H9 (cell line): ENCODE results near the gene SYCN. TPM values are rescaled to one million over a fixed set of nuclear protein-coding genes. Genes with fewer than 3 reads are reported as not detected.
A peak's percentile ranks its signal among the peaks of the same experiment; 100 is the strongest.

ENCODE experiments used
- DNase-seq: peaks from one replicate; pipeline ENCODE4 v3.0.0-alpha.2; 2017
- H2AFZ ChIP-seq: one replicate; pipeline ENCODE4 v1.6.1; 2013; ENCODE audit warnings: mild to moderate bottlenecking, low read length, control low read depth, moderate library complexity
- H2AK5ac ChIP-seq: 2 replicates; pipeline ENCODE4 v1.6.1; 2013; ENCODE audit warnings: low read length, control low read depth, mixed read lengths; ENCODE audit not compliant: insufficient read length
- H2BK120ac ChIP-seq: one replicate; pipeline ENCODE4 v1.6.1; 2013; ENCODE audit warnings: low read depth, mild to moderate bottlenecking, low read length, control low read depth, inconsistent platforms; ENCODE audit not compliant: poor library complexity, severe bottlenecking
- H2BK12ac ChIP-seq: 2 replicates; pipeline ENCODE4 v1.6.1; 2013; ENCODE audit warnings: low read length, control low read depth, mixed read lengths, low read depth; ENCODE audit not compliant: insufficient read length
- H2BK15ac ChIP-seq: 2 replicates; pipeline ENCODE4 v1.6.1; 2013; ENCODE audit warnings: low read depth, low read length, control low read depth
- H2BK20ac ChIP-seq: one replicate; pipeline ENCODE4 v1.6.1; 2013; ENCODE audit warnings: low read depth, mild to moderate bottlenecking, low read length, control low read depth, inconsistent platforms; ENCODE audit not compliant: poor library complexity, severe bottlenecking
- H2BK5ac ChIP-seq: 2 replicates; pipeline ENCODE4 v1.6.1; 2013; ENCODE audit warnings: low read length, control low read depth, mixed read lengths; ENCODE audit not compliant: insufficient read length
- H3K14ac ChIP-seq: 2 replicates; pipeline ENCODE4 v1.6.1; 2013; ENCODE audit warnings: low read length, control low read depth; ENCODE audit not compliant: insufficient read depth
- H3K18ac ChIP-seq: 2 replicates; pipeline ENCODE4 v1.6.1; 2013; ENCODE audit warnings: low read depth, mild to moderate bottlenecking, mixed read lengths, low read length, control low read depth; ENCODE audit not compliant: insufficient read length
- H3K23ac ChIP-seq: 2 replicates; pipeline ENCODE4 v1.6.1; 2013; ENCODE audit warnings: low read length, control low read depth, mixed read lengths, low read depth; ENCODE audit not compliant: insufficient read length
- H3K23me2 ChIP-seq: 2 replicates; pipeline ENCODE4 v1.6.1; 2013; ENCODE audit warnings: low read depth, mild to moderate bottlenecking, mixed read lengths, low read length, control low read depth; ENCODE audit not compliant: insufficient read length, poor library complexity, severe bottlenecking
- H3K27ac ChIP-seq: 2 replicates; pipeline ENCODE4 v1.5.1; 2013; ENCODE audit warnings: low read length, control low read depth, mixed read lengths, low read depth; ENCODE audit not compliant: insufficient read length
- H3K27me3 ChIP-seq: 2 replicates; pipeline ENCODE4 v1.6.1; 2013; ENCODE audit warnings: low read length, control low read depth, inconsistent platforms; ENCODE audit not compliant: insufficient read depth
- H3K4ac ChIP-seq: 2 replicates; pipeline ENCODE4 v1.6.1; 2013; ENCODE audit warnings: low read depth, mild to moderate bottlenecking, control low read depth, inconsistent platforms, low read length, moderate library complexity
- H3K4me1 ChIP-seq: 2 replicates; pipeline ENCODE4 v1.6.1; 2013; ENCODE audit warnings: low read length, control low read depth, inconsistent platforms; ENCODE audit not compliant: insufficient read depth
- H3K4me2 ChIP-seq: 2 replicates; pipeline ENCODE4 v1.6.1; 2013; ENCODE audit warnings: low read length, control low read depth, mixed read lengths; ENCODE audit not compliant: insufficient read length, insufficient read depth
- H3K56ac ChIP-seq: 2 replicates; pipeline ENCODE4 v1.6.1; 2013; ENCODE audit warnings: low read depth, mild to moderate bottlenecking, mixed read lengths, low read length, control low read depth; ENCODE audit not compliant: insufficient read length
- H3K79me1 ChIP-seq: 2 replicates; pipeline ENCODE4 v1.6.1; 2013; ENCODE audit warnings: low read depth, mild to moderate bottlenecking, moderate library complexity, low read length, control low read depth, inconsistent platforms; ENCODE audit not compliant: insufficient read depth, poor library complexity, severe bottlenecking
- H3K79me2 ChIP-seq: 2 replicates; pipeline ENCODE4 v1.6.1; 2013; ENCODE audit warnings: low read length, control low read depth, inconsistent platforms; ENCODE audit not compliant: insufficient read depth
- H3K9ac ChIP-seq: 2 replicates; pipeline ENCODE4 v1.6.1; 2013; ENCODE audit warnings: low read length, control low read depth, mixed read lengths; ENCODE audit not compliant: insufficient read length; ENCODE audit errors: extremely low read depth
- H3K9me3 ChIP-seq: one replicate; pipeline ENCODE4 v1.6.1; 2013; ENCODE audit warnings: low read depth, low read length, inconsistent platforms; ENCODE audit not compliant: control insufficient read depth
- H3T11ph ChIP-seq: one replicate; pipeline ENCODE4 v1.6.1; 2013; ENCODE audit warnings: mild to moderate bottlenecking, low read length, control low read depth, inconsistent platforms
- H4K20me1 ChIP-seq: one replicate; pipeline ENCODE4 v1.6.1; 2013; ENCODE audit not compliant: control insufficient read depth, insufficient read length, insufficient read depth
- H4K5ac ChIP-seq: 2 replicates; pipeline ENCODE4 v1.6.1; 2013; ENCODE audit warnings: low read depth, mild to moderate bottlenecking, mixed read lengths, low read length, control low read depth; ENCODE audit not compliant: insufficient read length
- H4K8ac ChIP-seq: replicated peaks from 2 replicates; pipeline ENCODE4 v1.6.1; 2013; ENCODE audit warnings: low read length, control low read depth, mixed read lengths, low read depth; ENCODE audit not compliant: insufficient read length
- H4K91ac ChIP-seq: 2 replicates; pipeline ENCODE4 v1.6.1; 2013; ENCODE audit warnings: low read depth, mild to moderate bottlenecking, moderate library complexity, mixed read lengths, low read length, control low read depth; ENCODE audit not compliant: insufficient read length
- H3K27ac Mint-ChIP-seq, 3 experiments: 2 replicates in 2 of 3; 3 replicates in 1 of 3; pipeline ENCODE4 v1.8.0; 2020 to 2021; ENCODE audit warnings: mixed read lengths in 3 of 3, mild to moderate bottlenecking in 1 of 3, moderate library complexity in 1 of 3
- H3K27me3 Mint-ChIP-seq: 2 replicates; pipeline ENCODE4 v1.8.0; 2021; ENCODE audit warnings: low read depth, mild to moderate bottlenecking, moderate library complexity, mixed read lengths
- H3K36me3 Mint-ChIP-seq, 3 experiments: 2 replicates in 2 of 3; 3 replicates in 1 of 3; pipeline ENCODE4 v1.8.0; 2020 to 2021; ENCODE audit warnings: low read depth in 3 of 3, mixed read lengths in 3 of 3; ENCODE audit not compliant: insufficient read depth in 1 of 3
- H3K4me1 Mint-ChIP-seq, 2 experiments: 2 replicates each; pipeline ENCODE4 v1.8.0; 2020; ENCODE audit warnings: mixed read lengths in 2 of 2
- H3K4me3 Mint-ChIP-seq, 2 experiments: 2 replicates in 1 of 2; 3 replicates in 1 of 2; pipeline ENCODE4 v1.8.0; 2020 to 2021; ENCODE audit warnings: mild to moderate bottlenecking in 2 of 2, mixed read lengths in 2 of 2, moderate library complexity in 1 of 2
- H3K9me3 Mint-ChIP-seq, 2 experiments: 2 replicates in 1 of 2; 3 replicates in 1 of 2; pipeline ENCODE4 v1.8.0; 2020; ENCODE audit warnings: mild to moderate bottlenecking in 2 of 2, mixed read lengths in 2 of 2, moderate library complexity in 1 of 2
- WGBS: extraction: QIAGEN DNeasy Blood & Tissue Kit; methylation state at CpG from one replicate; pipeline ENCODE4 v1.1.7; 2013; ENCODE audit warnings: missing lambda C conversion rate, low lambda C conversion rate, mixed read lengths; ENCODE audit not compliant: insufficient read length; ENCODE audit errors: extremely low coverage; 5-methylcytosine and 5-hydroxymethylcytosine counted together
- total RNA-seq: library from RNA; stranded (reverse); gene quantifications from 2 replicates; pipeline ENCODE4 v1.2.1, GENCODE V29; 2021
- TF ChIP-seq, protein P1 (sequence below): fragments of 200-600 bp; sonication (generic); conservative IDR thresholded peaks from 3 replicates; pipeline ENCODE4 v1.8.0; 2021; ENCODE audit warnings: antibody characterized with exemption, mild to moderate bottlenecking

The SYCN gene
- total RNA-seq, 1 experiment from 2014 or later, result not detected

DNA sequence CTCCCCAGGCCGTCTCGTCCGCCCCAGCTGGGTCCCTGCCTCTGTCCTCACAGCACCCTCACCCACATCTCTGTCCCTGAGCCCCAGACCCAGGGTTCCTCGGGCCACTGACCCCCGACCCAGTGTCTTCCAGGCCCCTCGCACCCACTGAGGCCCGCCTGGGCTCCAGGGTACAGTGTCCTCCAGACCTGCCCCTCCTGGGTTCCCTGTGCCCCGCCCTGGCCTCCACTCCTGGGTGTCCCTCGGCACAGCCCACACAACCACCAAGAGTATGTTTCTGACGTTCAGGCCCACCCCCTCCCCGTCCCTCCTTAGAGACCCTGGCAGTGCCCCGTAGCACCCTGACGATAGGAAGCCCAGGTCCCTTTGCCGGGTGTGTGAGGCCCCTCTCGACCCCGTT is 29.9 kb downstream of the SYCN start:
- TF ChIP-seq, protein P1, sequence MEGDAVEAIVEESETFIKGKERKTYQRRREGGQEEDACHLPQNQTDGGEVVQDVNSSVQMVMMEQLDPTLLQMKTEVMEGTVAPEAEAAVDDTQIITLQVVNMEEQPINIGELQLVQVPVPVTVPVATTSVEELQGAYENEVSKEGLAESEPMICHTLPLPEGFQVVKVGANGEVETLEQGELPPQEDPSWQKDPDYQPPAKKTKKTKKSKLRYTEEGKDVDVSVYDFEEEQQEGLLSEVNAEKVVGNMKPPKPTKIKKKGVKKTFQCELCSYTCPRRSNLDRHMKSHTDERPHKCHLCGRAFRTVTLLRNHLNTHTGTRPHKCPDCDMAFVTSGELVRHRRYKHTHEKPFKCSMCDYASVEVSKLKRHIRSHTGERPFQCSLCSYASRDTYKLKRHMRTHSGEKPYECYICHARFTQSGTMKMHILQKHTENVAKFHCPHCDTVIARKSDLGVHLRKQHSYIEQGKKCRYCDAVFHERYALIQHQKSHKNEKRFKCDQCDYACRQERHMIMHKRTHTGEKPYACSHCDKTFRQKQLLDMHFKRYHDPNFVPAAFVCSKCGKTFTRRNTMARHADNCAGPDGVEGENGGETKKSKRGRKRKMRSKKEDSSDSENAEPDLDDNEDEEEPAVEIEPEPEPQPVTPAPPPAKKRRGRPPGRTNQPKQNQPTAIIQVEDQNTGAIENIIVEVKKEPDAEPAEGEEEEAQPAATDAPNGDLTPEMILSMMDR, result no peak
- H2BK20ac ChIP-seq, result no peak overlapping the region
- H3K4me2 ChIP-seq, result no peak overlapping the region
- no peaks in the 10 kb centered on the region for H3K4me1 ChIP-seq
- no peak overlapping the region for H4K91ac ChIP-seq
- H3K79me1 ChIP-seq, result no peaks in the 10 kb centered on the region
- no peak overlapping the region for H3K14ac ChIP-seq
- no peak overlapping the region for H3K27ac ChIP-seq
- no peak overlapping the region for H2BK120ac ChIP-seq
- no peak overlapping the region for H4K8ac ChIP-seq
- H3K23ac ChIP-seq, result no peak overlapping the region
- H3T11ph ChIP-seq, result no peak overlapping the region
- Mint-ChIP-seq H3K27ac (peak overlapping the region in 1 of 3 experiments; percentile 65; a peak in 1 of 7 replicates), H3K4me3 (no peak overlapping the region), H3K9me3 (no peaks in the 10 kb centered on the region), H3K4me1 (peaks cover 0 to under 1% of the 10 kb centered on the region in 2 experiments; a peak in 2 of 4 replicates), H3K27me3 (no peaks in the 10 kb centered on the region), H3K36me3 (peaks cover 4 to 41% (median 32%) of the 10 kb centered on the region in 3 experiments; a peak in 6 of 7 replicates)
- H4K5ac ChIP-seq, result no peak overlapping the region
- no peaks in the 10 kb centered on the region for H4K20me1 ChIP-seq
- H3K9ac ChIP-seq, result no peak overlapping the region
- H2AK5ac ChIP-seq, result no peak overlapping the region
- WGBS, result no CpG with 5 or more reads among the region's 16 CpGs
- H2AFZ ChIP-seq, result no peak overlapping the region
- H3K23me2 ChIP-seq, result no peaks in the 10 kb centered on the region
- no peaks in the 10 kb centered on the region for H3K27me3 ChIP-seq
- H3K4ac ChIP-seq, result no peak overlapping the region
- H2BK5ac ChIP-seq, result no peak overlapping the region
- H3K18ac ChIP-seq, result no peak overlapping the region
- no peaks in the 10 kb centered on the region for H3K79me2 ChIP-seq
- DNase-seq, result no peak
- H2BK12ac ChIP-seq, result no peak overlapping the region
- no peaks in the 10 kb centered on the region for H3K9me3 ChIP-seq
- H2BK15ac ChIP-seq, result no peak overlapping the region
- no peak overlapping the region for H3K56ac ChIP-seq
